SK-N-SH treated with all-trans-retinoic acid at 6 μM for 48 hours (cell line): ENCODE results near the gene ACBD6.

Experiments used
- ATAC-seq: fragments of 200-7000 bp; cut with Tn5 transposase; 3 replicates; pipeline ENCODE4 v1.9.1; 2020; ENCODE audit warnings: mild to moderate bottlenecking, moderate library complexity
- ARNTL ChIP-seq: fragments of 450-650 bp; formaldehyde crosslinking; IDR thresholded peaks from 2 replicates; pipeline ENCODE4 v1.5.0; 2020; ENCODE audit warnings: low read depth, mild to moderate bottlenecking, moderate library complexity, borderline replicate concordance
- BACH2 ChIP-seq: fragments of 250-450 bp; sonication (Bioruptor Pico); IDR thresholded peaks from 2 replicates; pipeline ENCODE4 v1.9.0; 2021; ENCODE audit warnings: mild to moderate bottlenecking, borderline replicate concordance
- CSRNP3 ChIP-seq: fragments of 250-450 bp; sonication (Bioruptor Pico); IDR thresholded peaks from 2 replicates; pipeline ENCODE4 v1.5.1; 2021; ENCODE audit warnings: mild to moderate bottlenecking, moderate library complexity
- ESRRG ChIP-seq: fragments of 250-450 bp; sonication (Bioruptor Pico); IDR thresholded peaks from 2 replicates; pipeline ENCODE4 v1.6.1; 2021; ENCODE audit warnings: mild to moderate bottlenecking
- GLIS3 ChIP-seq: fragments of 250-450 bp; sonication (Bioruptor Pico); IDR thresholded peaks from 2 replicates; pipeline ENCODE4 v1.5.0; 2020; ENCODE audit warnings: mild to moderate bottlenecking, moderate library complexity
- ISL1 ChIP-seq: fragments of 250-450 bp; sonication (Bioruptor Pico); IDR thresholded peaks from 2 replicates; pipeline ENCODE4 v2.1.2; 2022; ENCODE audit warnings: mild to moderate bottlenecking, moderate library complexity
- OSR1 ChIP-seq: fragments of 250-450 bp; sonication (Bioruptor Pico); IDR thresholded peaks from 2 replicates; pipeline ENCODE4 v1.8.0; 2022; ENCODE audit warnings: moderate library complexity, mild to moderate bottlenecking, inconsistent platforms
- PATZ1 ChIP-seq: fragments of 250-450 bp; sonication (Bioruptor Pico); IDR thresholded peaks from 2 replicates; pipeline ENCODE4 v1.8.0; 2020; ENCODE audit warnings: mild to moderate bottlenecking, moderate library complexity, borderline replicate concordance
- POU6F1 ChIP-seq: fragments of 250-450 bp; sonication (Bioruptor Pico); IDR thresholded peaks from 2 replicates; pipeline ENCODE4 v1.8.0; 2021; ENCODE audit warnings: low read depth, mild to moderate bottlenecking, moderate library complexity, borderline replicate concordance
- PPARA ChIP-seq: fragments of 250-450 bp; sonication (Bioruptor Pico); IDR thresholded peaks from 2 replicates; pipeline ENCODE4 v1.5.0; 2020; ENCODE audit warnings: mild to moderate bottlenecking, borderline replicate concordance
- RARB ChIP-seq: fragments of 250-450 bp; sonication (Bioruptor Pico); IDR thresholded peaks from 2 replicates; pipeline ENCODE4 v1.8.0; 2021; ENCODE audit warnings: mild to moderate bottlenecking, moderate library complexity
- SNAI2 ChIP-seq: fragments of 250-450 bp; sonication (Bioruptor Pico); IDR thresholded peaks from 2 replicates; pipeline ENCODE4 v1.5.0; 2020; ENCODE audit warnings: mild to moderate bottlenecking, moderate library complexity
- TCF4 ChIP-seq: fragments of 250-450 bp; sonication (Bioruptor Pico); IDR thresholded peaks from 2 replicates; pipeline ENCODE4 v1.8.0; 2021; ENCODE audit warnings: mild to moderate bottlenecking, moderate library complexity, borderline replicate concordance
- TOX ChIP-seq: fragments of 250-450 bp; sonication (Bioruptor Pico); IDR thresholded peaks from 2 replicates; pipeline ENCODE4 v1.8.0; 2021; ENCODE audit warnings: mild to moderate bottlenecking, moderate library complexity, borderline replicate concordance
- TSHZ2 ChIP-seq: fragments of 250-450 bp; sonication (Bioruptor Pico); IDR thresholded peaks from 2 replicates; pipeline ENCODE4 v1.5.0; 2020; ENCODE audit warnings: mild to moderate bottlenecking, moderate library complexity
- ZFP3 ChIP-seq: fragments of 250-450 bp; sonication (Bioruptor Pico); IDR thresholded peaks from 2 replicates; pipeline ENCODE4 v1.5.0; 2020; ENCODE audit warnings: mild to moderate bottlenecking, moderate library complexity
- ZNF565 ChIP-seq: fragments of 450-650 bp; formaldehyde crosslinking; conservative IDR thresholded peaks from 2 replicates; pipeline ENCODE4 v1.5.0; 2020; ENCODE audit warnings: low read depth, mild to moderate bottlenecking, moderate library complexity
- ZNF70 ChIP-seq: fragments of 450-650 bp; formaldehyde crosslinking; IDR thresholded peaks from 2 replicates; pipeline ENCODE4 v1.5.0; 2020; ENCODE audit warnings: mild to moderate bottlenecking, moderate library complexity
- ZNF8 ChIP-seq: fragments of 450-650 bp; formaldehyde crosslinking; IDR thresholded peaks from 2 replicates; pipeline ENCODE4 v1.5.0; 2020; ENCODE audit warnings: mild to moderate bottlenecking, moderate library complexity

Gene ACBD6

GRCh38 chr1:180458807-180459206, 43.6 kb downstream of the ACBD6 start:
- no peak for ATAC-seq
- no peak for TF ChIP-seq PATZ1 (CRISPR knock-in tag)
- TF ChIP-seq ZNF70 (CRISPR knock-in tag): no peak
- no peak for TF ChIP-seq TSHZ2 (CRISPR knock-in tag)
- no peak for TF ChIP-seq TCF4 (CRISPR knock-in tag)
- TF ChIP-seq RARB (CRISPR knock-in tag): no peak

- ATAC-seq: no peak
- TF ChIP-seq ISL1 (CRISPR knock-in tag): no peak
- TF ChIP-seq OSR1: no peak
- no peak for TF ChIP-seq CSRNP3 (CRISPR knock-in tag)
- no peak for TF ChIP-seq GLIS3 (CRISPR knock-in tag)
- no peak for TF ChIP-seq ZNF8
- no peak for TF ChIP-seq TOX (CRISPR knock-in tag)
- no peak for TF ChIP-seq BACH2
- TF ChIP-seq RARB (CRISPR knock-in tag): no peak
Observed at GRCh38 chr1:180456191-180456590, 46.2 kb downstream of the ACBD6 start.

GRCh38 chr1:180451504-180451903, 50.9 kb downstream of the ACBD6 start:
- no peak for ATAC-seq
- no peak for TF ChIP-seq PPARA (CRISPR knock-in tag)
- TF ChIP-seq ZNF565 (CRISPR knock-in tag): no peak
- TF ChIP-seq ISL1 (CRISPR knock-in tag): no peak
- no peak for TF ChIP-seq RARB (CRISPR knock-in tag)
- TF ChIP-seq CSRNP3 (CRISPR knock-in tag): no peak
- no peak for TF ChIP-seq ESRRG
- TF ChIP-seq ZFP3 (CRISPR knock-in tag): no peak
- no peak for TF ChIP-seq BACH2
- TF ChIP-seq POU6F1 (CRISPR knock-in tag): no peak
- no peak for TF ChIP-seq ZNF8

- no peak for ATAC-seq
- TF ChIP-seq ZNF70 (CRISPR knock-in tag) (no peak), ARNTL (no peak), POU6F1 (CRISPR knock-in tag) (no peak), TCF4 (CRISPR knock-in tag) (no peak), ESRRG (no peak), ISL1 (CRISPR knock-in tag) (no peak), RARB (CRISPR knock-in tag) (no peak), PATZ1 (CRISPR knock-in tag) (no peak), ZNF565 (CRISPR knock-in tag) (no peak), TSHZ2 (CRISPR knock-in tag) (no peak), BACH2 (no peak), SNAI2 (CRISPR knock-in tag) (no peak)
Observed at GRCh38 chr1:180444522-180444921, 57.9 kb downstream of the ACBD6 start.
